ENCODE measurements around the gene CEP164. TPM values are rescaled to one million over a fixed set of nuclear protein-coding genes. Genes with fewer than 3 reads are reported as not detected.

The CEP164 gene
- total RNA-seq, 1 donor from 2014 or later = 36.1 TPM

GRCh38 chr11:117420143-117420485 lies 92.5 kb downstream of the CEP164 start:
- Histone ChIP-seq H2AFZ (ENCODE audit: low read depth, low read length) (no peak overlapping the region), H4K20me1 (ENCODE audit: insufficient read depth, low read length) (no peaks in the 10 kb centered on the region), H3K9ac (ENCODE audit: low read length) (no peak overlapping the region), H3K27me3 (ENCODE audit: insufficient read depth, low read length) (peaks cover 3% of the 10 kb centered on the region), H3K27ac (ENCODE audit: low read depth, low read length) (no peak overlapping the region), H3K4me3 (ENCODE audit: insufficient read depth, low read depth, low read length) (no peak overlapping the region), H3K36me3 (ENCODE audit: insufficient read depth, low read length) (no peaks in the 10 kb centered on the region), H3K9me3 (ENCODE audit: insufficient read depth, low read depth, low read length) (no peaks in the 10 kb centered on the region), H3K79me2 (ENCODE audit: insufficient read depth, low read length) (no peaks in the 10 kb centered on the region), H3K4me1 (ENCODE audit: insufficient read depth, low read length) (no peaks in the 10 kb centered on the region), H3K4me2 (ENCODE audit: low read length) (no peak overlapping the region)
- DNase-seq (ENCODE audit: low read depth) = no peak
- Mint-ChIP-seq H3K9me3 (ENCODE audit: unreplicated experiment) (no peaks in the 10 kb centered on the region), H3K27ac (ENCODE audit: unreplicated experiment) (no peak overlapping the region), H3K36me3 (ENCODE audit: low read depth, unreplicated experiment) (no peaks in the 10 kb centered on the region), H3K27me3 (ENCODE audit: low read depth, unreplicated experiment) (peaks cover 37% of the 10 kb centered on the region), H3K4me1 (ENCODE audit: low read depth, unreplicated experiment) (peaks cover 8% of the 10 kb centered on the region), H3K4me3 (ENCODE audit: unreplicated experiment) (no peak overlapping the region)
- FAIRE-seq = no peak
- TF ChIP-seq CTCF (IDR thresholded peaks at IDR 0.05; ENCODE audit: insufficient read depth, low read depth, low read length) = no peak
- TF ChIP-seq EZH2 (IDR thresholded peaks at IDR 0.05; ENCODE audit: insufficient read depth, low read length) = no peak

GRCh38 chr11:117420598-117420997 lies 92.9 kb downstream of the CEP164 start:
- Histone ChIP-seq H3K9ac (ENCODE audit: low read length) (no peak overlapping the region), H3K79me2 (ENCODE audit: insufficient read depth, low read length) (no peaks in the 10 kb centered on the region), H2AFZ (ENCODE audit: low read depth, low read length) (no peak overlapping the region), H3K27me3 (ENCODE audit: insufficient read depth, low read length) (peaks cover 3% of the 10 kb centered on the region), H3K9me3 (ENCODE audit: insufficient read depth, low read depth, low read length) (no peaks in the 10 kb centered on the region), H3K27ac (ENCODE audit: low read depth, low read length) (no peak overlapping the region), H3K4me2 (ENCODE audit: low read length) (no peak overlapping the region), H3K4me3 (ENCODE audit: insufficient read depth, low read depth, low read length) (no peak overlapping the region), H3K4me1 (ENCODE audit: insufficient read depth, low read length) (no peaks in the 10 kb centered on the region), H3K36me3 (ENCODE audit: insufficient read depth, low read length) (no peaks in the 10 kb centered on the region), H4K20me1 (ENCODE audit: insufficient read depth, low read length) (no peaks in the 10 kb centered on the region)
- H3K27ac Mint-ChIP-seq (ENCODE audit: unreplicated experiment) = no peak overlapping the region
- no peak for FAIRE-seq
- H3K4me1 Mint-ChIP-seq (ENCODE audit: low read depth, unreplicated experiment) = peaks cover 8% of the 10 kb centered on the region
- DNase-seq (ENCODE audit: low read depth) = no peak
- TF ChIP-seq CTCF (IDR thresholded peaks at IDR 0.05; ENCODE audit: insufficient read depth, low read depth, low read length) = no peak
- TF ChIP-seq EZH2 (IDR thresholded peaks at IDR 0.05; ENCODE audit: insufficient read depth, low read length) = no peak
- H3K27me3 Mint-ChIP-seq (ENCODE audit: low read depth, unreplicated experiment) = peaks cover 39% of the 10 kb centered on the region
- no peaks in the 10 kb centered on the region for H3K9me3 Mint-ChIP-seq (ENCODE audit: unreplicated experiment)
- H3K4me3 Mint-ChIP-seq (ENCODE audit: unreplicated experiment) = no peak overlapping the region
- H3K36me3 Mint-ChIP-seq (ENCODE audit: low read depth, unreplicated experiment) = no peaks in the 10 kb centered on the region

- Histone ChIP-seq H3K9ac (ENCODE audit: low read length) (no peak overlapping the region), H3K36me3 (ENCODE audit: insufficient read depth, low read length) (no peaks in the 10 kb centered on the region), H3K4me1 (ENCODE audit: insufficient read depth, low read length) (no peaks in the 10 kb centered on the region), H3K27me3 (ENCODE audit: insufficient read depth, low read length) (peaks cover 3% of the 10 kb centered on the region), H3K4me2 (ENCODE audit: low read length) (no peak overlapping the region), H3K4me3 (ENCODE audit: insufficient read depth, low read depth, low read length) (no peak overlapping the region), H3K27ac (ENCODE audit: low read depth, low read length) (no peak overlapping the region), H4K20me1 (ENCODE audit: insufficient read depth, low read length) (no peaks in the 10 kb centered on the region), H3K9me3 (ENCODE audit: insufficient read depth, low read depth, low read length) (no peaks in the 10 kb centered on the region), H2AFZ (ENCODE audit: low read depth, low read length) (no peak overlapping the region), H3K79me2 (ENCODE audit: insufficient read depth, low read length) (no peaks in the 10 kb centered on the region)
- H3K4me3 Mint-ChIP-seq (ENCODE audit: unreplicated experiment) = no peak overlapping the region
- no peak overlapping the region for H3K27ac Mint-ChIP-seq (ENCODE audit: unreplicated experiment)
- FAIRE-seq (no peak), DNase-seq (ENCODE audit: low read depth) (no peak)
- peaks cover 40% of the 10 kb centered on the region for H3K27me3 Mint-ChIP-seq (ENCODE audit: low read depth, unreplicated experiment)
- H3K36me3 Mint-ChIP-seq (ENCODE audit: low read depth, unreplicated experiment) = no peaks in the 10 kb centered on the region
- H3K4me1 Mint-ChIP-seq (ENCODE audit: low read depth, unreplicated experiment) = peaks cover 8% of the 10 kb centered on the region
- TF ChIP-seq EZH2 (IDR thresholded peaks at IDR 0.05; ENCODE audit: insufficient read depth, low read length) = no peak
- no peak for TF ChIP-seq CTCF (IDR thresholded peaks at IDR 0.05; ENCODE audit: insufficient read depth, low read depth, low read length)
- H3K9me3 Mint-ChIP-seq (ENCODE audit: unreplicated experiment) = no peaks in the 10 kb centered on the region
Measured at GRCh38 chr11:117421041-117421440, 93.4 kb downstream of the CEP164 start.

Measured in astrocyte (in vitro differentiated cells and primary cell).